ENCODE measurements around the gene ZNF70.

Gene ZNF70

GRCh38 chr22:23778577-23778900 lies 27.6 kb upstream of the ZNF70 start:
- no peak for DNase-seq

DNA sequence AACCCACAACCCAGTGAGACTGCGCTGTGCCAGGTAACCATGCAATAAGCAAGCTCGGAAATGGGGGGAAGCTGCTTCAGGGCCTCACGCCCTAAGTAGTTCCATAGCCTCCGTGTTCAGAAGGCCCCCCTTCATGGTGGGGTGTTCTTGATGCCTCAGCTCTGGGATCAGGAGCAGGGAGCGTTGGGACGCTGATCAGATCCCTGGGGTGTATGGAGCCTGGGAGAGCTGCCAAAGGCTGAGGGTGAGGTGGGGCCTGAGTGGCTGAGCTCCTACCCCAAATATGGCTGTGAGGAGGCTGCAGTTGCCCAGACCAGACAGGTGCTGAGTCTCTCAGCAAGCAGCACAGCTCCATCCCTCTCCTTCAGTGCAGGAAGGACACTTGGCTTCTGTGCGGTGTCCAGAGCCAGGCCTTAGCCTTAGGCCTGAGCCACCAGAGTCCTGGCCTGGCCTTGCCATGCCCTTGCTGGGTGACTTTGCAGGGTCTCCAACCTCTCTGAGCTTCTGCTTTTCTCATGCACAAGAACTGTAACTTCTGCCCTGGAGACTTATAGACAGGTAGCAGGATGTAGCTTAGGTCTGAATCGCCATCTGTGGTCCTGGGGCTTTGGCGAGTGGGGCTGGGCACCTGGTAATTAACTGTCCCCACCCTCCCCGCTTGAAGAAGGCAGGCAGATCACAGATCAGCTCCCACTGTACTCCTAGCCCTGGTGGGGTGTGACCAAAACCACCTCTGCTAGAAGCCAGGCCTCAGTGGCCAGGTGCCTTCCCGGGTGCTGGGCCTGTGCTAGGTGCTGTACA lies 27.1 kb upstream of the ZNF70 start:
- no peak for DNase-seq

DNA sequence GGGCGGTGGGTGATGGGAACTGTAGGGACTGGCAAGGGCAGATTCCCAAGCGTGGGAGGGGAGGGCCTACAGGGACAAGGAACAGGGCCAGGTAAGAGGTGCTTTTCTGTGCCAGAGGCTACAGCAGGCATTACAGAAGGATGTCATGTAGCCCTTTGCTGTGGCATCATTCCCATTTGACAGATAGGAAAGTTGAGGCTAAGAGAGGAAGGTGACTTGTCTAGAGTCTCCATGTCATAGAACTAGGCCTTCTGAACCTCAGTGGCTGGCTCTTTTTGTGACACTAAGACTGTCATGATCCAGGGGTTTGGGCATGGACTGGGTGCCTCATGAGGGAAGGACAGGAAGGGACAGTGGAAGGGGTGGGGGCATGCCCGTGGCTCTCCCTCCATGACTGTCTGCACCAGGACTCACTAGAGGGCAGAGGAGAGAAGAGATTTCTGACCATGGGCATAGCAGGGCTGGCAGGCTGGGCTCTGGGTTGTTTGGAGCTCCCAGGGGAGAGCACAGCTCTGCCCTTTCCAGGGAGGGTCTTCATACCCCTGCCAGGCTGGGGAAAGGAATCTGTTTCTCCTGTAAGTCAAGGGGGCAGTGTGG lies 25.0 kb upstream of the ZNF70 start:
- DNase-seq: no peak

- DNase-seq: no peak
Measured at GRCh38 chr22:23774922-23775436, 24.1 kb upstream of the ZNF70 start.

DNA sequence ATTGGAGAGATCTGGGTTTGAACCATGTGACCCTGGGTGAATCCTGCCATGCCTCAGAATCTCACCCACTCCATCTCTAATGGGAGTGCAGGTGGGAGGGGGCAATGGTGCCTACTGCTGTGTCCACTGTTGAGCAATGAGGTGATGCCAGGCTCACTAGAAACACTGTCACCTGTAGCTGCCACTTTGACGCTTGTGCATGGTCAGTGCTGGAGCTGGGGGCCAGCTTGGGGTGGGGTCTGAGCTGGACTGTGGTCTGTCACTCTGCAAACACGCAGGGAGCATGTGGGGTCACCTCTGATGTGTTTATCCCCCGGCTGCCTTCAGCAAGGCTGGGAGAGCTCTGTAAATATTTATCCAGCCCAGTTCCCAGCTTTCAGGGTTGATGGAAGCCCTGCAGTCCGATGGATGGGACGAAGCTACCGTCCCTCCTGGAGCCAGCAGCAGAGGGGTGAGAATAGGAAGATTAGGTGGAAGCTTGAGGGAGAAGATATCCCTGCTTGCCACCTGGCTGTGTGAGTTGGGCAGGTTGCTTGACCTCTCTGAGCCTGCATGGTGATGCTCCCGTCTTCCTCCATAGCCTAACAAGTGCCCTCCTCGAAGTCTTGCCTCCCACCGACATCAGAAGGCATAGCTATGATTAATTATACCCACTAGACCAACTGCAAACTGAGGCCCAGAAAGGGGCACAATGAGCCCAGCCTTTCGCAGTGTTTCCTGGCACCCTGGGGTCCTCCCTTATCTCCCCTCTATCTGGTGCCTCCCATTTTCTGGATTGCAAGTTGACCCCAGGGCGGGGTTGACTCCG lies 23.4 kb upstream of the ZNF70 start:
- no peak for DNase-seq

DNA sequence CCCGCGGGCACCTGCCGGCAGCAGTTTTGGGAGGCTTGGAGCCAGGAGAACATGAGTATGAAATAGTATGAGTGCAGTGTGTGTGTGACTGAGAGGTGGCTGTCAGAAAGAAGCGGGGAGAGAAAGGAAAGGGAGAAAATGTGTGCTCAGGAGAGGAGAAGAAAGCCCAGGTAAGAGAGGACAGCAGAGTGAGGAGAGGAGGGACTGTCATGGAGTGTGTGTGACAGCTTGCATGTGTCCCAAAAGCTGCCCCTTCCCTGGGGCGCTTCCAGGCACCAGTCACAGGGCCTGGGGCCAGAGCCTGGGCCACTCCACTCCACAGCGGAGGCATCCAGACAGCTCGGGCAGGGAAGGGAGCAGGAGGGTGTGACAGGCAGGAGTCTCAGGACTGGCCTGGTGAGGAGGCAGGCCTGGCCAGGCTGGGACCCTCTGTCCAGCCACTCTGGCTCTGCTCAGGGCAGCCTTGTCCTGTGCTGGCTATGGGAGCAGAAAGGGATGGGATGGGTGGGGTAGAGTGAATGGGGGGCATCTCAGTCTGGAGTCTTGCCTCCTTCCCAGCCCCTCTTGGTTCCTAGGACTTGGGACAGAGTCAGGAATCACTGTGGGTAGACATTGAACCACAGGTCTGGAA lies 22.7 kb upstream of the ZNF70 start:
- no peak for DNase-seq

DNA sequence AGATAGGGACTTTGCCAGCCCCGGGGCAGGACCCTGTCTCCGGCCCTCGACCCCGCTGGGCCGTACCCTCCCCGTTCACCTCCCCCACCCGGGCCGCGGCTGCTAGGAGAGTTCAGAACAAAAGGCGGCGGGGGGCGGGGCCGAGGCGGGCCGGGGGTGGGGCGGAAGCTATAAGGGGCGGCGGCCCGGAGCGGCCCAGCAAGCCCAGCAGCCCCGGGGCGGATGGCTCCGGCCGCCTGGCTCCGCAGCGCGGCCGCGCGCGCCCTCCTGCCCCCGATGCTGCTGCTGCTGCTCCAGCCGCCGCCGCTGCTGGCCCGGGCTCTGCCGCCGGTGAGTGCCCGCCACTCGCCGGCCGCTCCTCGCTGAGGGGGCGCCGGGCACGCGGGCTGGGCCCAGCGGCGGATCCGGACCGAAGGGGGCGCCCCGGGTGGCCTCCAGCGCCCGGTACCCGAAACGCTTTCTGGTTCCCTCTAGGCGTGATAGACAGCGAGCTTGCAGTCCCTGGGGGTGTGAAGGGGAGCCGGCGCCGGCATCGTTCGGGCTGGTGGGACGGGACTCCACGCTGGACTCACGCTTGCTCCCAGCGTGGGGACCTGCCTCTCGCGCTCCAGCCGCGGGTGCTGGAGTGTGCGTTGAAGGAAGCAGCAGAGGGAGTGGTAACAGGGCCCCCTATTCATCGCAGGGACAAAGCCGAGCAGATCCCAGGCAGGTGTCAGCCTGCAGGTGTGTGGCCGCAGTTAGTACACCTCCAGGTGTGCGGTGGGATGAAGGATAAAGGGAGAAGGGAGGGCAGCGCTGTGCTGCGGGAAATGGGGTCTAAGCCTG lies 21.9 kb upstream of the ZNF70 start, which contains the start of gene MMP11:
MMP11 (plus strand) TSS at position 201 of the 825 bp plus-strand sequence; CDS start at position 223, 22 bp downstream.
- DNase-seq: peak; percentile 41

DNA sequence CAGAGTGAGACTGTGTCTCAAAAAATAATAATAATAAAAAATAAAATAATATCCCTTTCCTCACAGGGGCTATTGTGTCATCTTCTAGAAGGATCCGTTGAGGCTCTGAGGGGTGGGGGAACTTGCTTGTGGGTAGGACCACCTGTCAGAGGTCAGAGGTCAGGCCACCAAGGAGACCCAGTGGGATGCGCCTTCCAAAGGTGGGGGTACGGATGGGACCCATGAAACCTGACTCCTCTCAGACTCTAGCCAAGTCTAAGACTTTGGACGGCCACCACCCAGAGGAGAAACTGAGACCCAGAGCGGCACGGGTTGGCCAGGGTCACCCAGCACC lies 21.4 kb upstream of the ZNF70 start:
- DNase-seq: no peak

- DNase-seq: no peak
Measured at GRCh38 chr22:23769321-23769965, 18.5 kb upstream of the ZNF70 start.

DNA sequence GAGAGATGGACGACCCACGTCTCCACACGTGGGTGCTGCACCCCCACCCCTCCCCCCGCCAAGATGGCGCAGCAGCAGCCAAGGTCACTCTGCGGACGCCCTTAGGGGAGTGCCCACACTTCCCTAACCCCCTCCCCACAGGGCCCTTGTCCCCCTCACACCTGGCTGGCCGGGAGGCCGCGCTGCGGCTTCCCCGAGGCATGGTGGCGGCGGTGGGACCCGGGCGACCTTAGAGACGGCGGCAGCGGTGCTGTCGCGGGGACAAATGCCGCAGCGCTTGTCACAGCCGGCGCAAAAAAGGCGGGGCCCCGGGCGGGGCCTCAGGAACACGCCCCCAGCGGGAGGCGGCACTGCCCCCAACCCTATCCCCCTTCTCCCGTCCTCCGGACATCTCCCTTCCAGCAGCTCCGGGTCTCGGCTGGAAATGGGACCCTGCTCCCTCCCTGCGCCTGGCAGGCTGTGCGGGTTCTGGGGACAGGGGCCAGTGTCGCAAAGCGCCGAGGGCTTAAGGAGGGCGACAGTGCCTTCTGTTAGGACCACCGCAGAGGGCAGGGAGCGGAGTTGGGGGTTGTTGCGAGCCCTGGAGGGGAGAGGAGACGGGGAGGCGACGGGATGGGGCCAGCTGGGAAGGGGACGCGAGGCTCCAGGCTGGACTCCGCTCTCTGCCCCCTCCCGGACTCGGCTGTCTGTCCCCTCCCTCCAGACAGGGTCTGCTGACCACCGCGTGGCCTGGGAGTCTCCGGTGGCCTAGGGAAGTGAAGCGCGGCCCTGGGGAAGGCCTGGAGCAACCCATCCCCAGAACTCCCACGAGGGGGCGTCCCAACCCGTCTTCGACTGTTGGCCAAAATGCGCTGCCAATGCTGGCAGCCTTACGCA lies 17.0 kb upstream of the ZNF70 start, which contains the start of gene CHCHD10:
CHCHD10 (minus strand) TSS at position 300 of the 876 bp plus-strand sequence; CDS start at position 202, 98 bp downstream.
- DNase-seq: peak; percentile 60

DNA sequence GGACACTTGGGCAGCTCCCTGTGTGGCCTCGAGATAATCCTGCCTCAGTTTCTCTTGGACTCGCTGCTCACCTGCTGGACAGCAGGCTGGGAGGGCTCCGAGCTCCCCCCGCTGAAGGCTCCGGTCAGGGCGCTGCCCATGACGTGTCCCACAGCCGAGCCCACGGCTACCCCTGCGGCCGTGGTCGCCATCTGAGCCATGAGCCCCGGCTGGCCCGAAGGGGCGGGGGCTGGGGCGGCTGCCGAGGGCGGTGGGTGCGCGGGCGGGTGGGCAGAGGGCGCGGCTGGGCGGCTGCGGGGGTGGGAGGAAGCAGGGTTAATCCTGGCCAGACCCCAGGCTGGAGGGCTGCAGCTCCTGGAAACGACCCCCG lies 16.4 kb upstream of the ZNF70 start:
- no peak for DNase-seq

- no peak for DNase-seq
Measured at GRCh38 chr22:23764899-23765881, 14.3 kb upstream of the ZNF70 start.

DNA sequence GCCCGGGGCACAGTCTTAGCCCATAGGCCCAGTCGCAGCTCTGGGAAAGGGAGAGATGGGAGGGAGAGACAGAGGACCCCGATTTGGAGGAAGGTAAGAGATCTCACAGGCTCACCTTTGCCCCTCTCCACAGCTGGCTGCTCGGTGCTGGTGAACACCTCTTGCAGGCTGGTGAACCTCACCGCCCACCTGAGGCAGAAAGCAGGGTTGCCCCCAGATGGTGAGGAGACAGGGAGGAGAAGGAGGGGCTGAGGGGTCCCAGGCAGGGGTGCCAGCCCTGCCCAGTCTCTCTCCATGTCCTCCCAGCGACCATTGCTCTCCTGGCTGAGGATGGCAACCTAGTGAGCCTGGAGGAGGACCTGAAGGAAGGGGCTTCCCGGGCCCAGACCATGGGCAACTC lies 13.0 kb upstream of the ZNF70 start:
- DNase-seq: no peak

- peak; percentile 42 for DNase-seq
Measured at GRCh38 chr22:23763579-23763945, 12.7 kb upstream of the ZNF70 start.

DNA sequence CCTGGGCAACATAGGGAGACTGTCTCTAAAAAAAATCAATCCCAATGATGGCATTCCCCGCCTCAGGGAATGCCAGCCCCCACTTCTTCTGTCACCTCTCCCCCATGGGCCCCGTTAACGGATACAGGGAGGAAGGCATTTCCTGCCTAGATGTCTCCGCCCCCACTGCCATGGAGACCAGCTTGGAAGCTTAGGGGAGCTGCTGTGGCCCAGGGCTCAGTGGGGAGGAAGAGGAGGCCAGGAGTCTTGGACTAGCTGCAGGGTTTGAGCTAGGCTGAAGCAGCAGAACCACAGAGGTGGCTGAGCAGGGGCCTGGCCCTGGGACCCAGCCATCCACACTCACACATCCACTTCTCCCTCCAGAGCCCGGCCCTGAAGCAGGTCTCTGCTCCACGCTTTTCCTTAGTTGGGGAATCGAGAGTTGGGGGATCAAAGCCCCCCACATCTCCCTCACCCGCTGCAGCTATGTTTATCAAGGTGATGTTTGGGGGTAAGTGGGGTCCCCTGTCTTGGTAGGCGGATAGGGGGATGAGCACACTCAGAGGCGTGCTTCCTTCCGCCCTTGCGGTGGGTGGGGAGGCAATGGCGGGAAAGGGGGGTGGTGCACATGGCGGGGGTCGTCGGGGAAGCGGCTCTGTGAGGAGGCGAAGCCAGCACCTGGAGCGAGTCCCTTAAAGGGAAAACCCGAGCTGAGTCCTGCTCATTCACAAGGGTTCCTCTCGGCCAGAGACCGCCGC lies 12.1 kb upstream of the ZNF70 start, which contains the start of gene C22orf15:
C22orf15 (plus strand) TSS at position 149 of the 737 bp plus-strand sequence; CDS start at position 466, 317 bp downstream.
- no peak for DNase-seq

GRCh38 chr22:23760056-23760455 lies 9.1 kb upstream of the ZNF70 start:
- no peak for DNase-seq

- no peak for DNase-seq
Measured at GRCh38 chr22:23759566-23759965, 8.7 kb upstream of the ZNF70 start.

DNA sequence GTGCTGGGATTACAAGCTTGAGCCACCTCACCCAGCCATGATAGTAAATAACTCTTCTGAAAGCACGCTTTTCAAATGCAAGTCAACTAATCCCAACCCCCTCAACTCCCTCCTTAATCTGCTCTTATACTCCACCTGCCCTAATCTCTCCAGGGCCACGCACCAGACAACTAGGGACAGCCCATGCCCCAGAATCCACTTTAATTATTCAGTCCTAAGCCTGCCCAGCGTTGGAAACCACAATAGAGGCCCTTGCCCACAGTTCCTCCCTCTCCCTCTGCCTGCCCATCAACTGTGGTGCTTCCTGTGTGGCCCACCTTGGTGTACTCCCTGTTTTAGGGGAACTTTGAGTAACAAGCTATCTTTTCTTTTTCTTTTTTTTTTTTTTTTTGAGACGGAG lies 6.0 kb upstream of the ZNF70 start:
- no peak for DNase-seq

Measured in activated gamma-delta T cell (primary cell).